ENCODE results near the gene SLC17A3.

The SLC17A3 gene, protein sequence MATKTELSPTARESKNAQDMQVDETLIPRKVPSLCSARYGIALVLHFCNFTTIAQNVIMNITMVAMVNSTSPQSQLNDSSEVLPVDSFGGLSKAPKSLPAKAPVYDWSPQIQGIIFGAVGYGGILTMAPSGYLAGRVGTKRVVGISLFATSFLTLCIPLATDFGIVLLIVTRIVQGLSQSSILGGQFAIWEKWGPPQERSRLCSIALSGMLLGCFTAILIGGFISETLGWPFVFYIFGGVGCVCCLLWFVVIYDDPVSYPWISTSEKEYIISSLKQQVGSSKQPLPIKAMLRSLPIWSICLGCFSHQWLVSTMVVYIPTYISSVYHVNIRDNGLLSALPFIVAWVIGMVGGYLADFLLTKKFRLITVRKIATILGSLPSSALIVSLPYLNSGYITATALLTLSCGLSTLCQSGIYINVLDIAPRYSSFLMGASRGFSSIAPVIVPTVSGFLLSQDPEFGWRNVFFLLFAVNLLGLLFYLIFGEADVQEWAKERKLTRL

GRCh38 chr6:25874118-25874517, at the start of gene SLC17A3:
Gene SLC17A3, minus strand, starts transcription at chr6:25874243. Its CDS starts 5,856 bp downstream, at chr6:25868387.
- H3K4me3 ChIP-seq (ENCODE audit: low read depth, low read length), result no peak within 1 kb of the TSS

DNA sequence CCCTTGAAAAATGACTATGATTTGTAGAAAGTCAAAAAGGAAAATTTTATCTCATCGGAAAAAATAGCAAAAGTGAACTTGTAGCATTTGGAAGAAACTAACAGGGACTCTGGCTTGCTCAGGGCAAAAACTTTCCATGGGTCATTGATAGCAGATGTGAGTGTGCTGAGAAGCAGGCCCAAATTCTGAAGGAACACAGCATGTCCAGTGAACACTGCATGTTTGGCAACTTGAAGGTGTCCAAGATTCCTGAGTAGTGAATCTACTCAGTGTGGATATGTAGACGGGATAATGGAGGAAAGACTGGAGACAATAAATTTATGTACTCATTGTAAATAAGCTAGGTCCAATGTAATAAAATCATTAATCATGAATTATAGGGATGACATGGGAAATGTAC, 48.3 kb upstream of the SLC17A3 start:
- H3K4me3 ChIP-seq (ENCODE audit: low read depth, low read length), result no peak overlapping the region

GRCh38 chr6:25921525-25922203, 47.6 kb upstream of the SLC17A3 start:
- H3K4me3 ChIP-seq (ENCODE audit: low read depth, low read length), result no peak overlapping the region

GRCh38 chr6:25919657-25920056, 45.6 kb upstream of the SLC17A3 start:
- no peak overlapping the region for H3K4me3 ChIP-seq (ENCODE audit: low read depth, low read length)

GRCh38 chr6:25918083-25918683, 44.1 kb upstream of the SLC17A3 start:
- no peak overlapping the region for H3K4me3 ChIP-seq (ENCODE audit: low read depth, low read length)

DNA sequence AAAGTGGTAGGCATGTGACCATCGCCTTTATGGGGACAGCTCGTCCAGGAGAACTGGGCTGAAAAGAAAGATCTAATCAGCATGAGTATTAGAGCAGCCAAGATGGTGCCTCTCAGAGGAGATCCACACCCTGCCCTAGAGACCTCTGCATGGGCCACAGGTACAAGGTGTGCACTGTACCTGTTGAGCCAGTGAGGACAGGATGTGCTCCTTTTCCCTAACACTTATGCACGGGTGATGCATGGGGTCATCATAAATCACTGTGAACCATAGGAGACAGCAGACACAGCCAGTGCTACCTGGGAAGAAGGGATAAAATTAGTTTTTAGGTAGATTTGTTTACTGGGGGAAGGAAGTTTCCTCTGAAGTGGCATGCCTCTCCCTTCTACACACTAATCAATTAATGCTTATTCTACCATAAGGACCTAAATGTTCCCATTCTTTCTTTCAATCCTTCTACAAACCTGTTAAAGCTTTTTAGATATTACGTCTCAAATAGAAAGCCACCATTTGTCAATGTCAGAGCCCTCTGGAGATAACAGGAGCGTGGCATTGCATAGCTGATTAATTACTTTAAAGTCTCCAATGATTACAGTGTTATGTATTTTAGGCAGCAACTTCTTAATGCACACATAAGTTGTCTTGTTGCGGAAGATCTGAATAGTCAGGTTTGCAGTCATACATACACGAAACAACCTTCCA, 42.9 kb upstream of the SLC17A3 start:
- H3K4me3 ChIP-seq (ENCODE audit: low read depth, low read length), result no peak overlapping the region

GRCh38 chr6:25916330-25916729, 42.3 kb upstream of the SLC17A3 start:
- no peak overlapping the region for H3K4me3 ChIP-seq (ENCODE audit: low read depth, low read length)

- H3K4me3 ChIP-seq (ENCODE audit: low read depth, low read length), result no peak overlapping the region
Measured at GRCh38 chr6:25913741-25914140, 39.7 kb upstream of the SLC17A3 start.

GRCh38 chr6:25911351-25911750, 37.3 kb upstream of the SLC17A3 start:
- H3K4me3 ChIP-seq (ENCODE audit: low read depth, low read length), result no peak overlapping the region

- no peak overlapping the region for H3K4me3 ChIP-seq (ENCODE audit: low read depth, low read length)
Measured at GRCh38 chr6:25907475-25908014, 33.5 kb upstream of the SLC17A3 start.

GRCh38 chr6:25903467-25904099, 29.5 kb upstream of the SLC17A3 start:
- H3K4me3 ChIP-seq (ENCODE audit: low read depth, low read length), result no peak overlapping the region

DNA sequence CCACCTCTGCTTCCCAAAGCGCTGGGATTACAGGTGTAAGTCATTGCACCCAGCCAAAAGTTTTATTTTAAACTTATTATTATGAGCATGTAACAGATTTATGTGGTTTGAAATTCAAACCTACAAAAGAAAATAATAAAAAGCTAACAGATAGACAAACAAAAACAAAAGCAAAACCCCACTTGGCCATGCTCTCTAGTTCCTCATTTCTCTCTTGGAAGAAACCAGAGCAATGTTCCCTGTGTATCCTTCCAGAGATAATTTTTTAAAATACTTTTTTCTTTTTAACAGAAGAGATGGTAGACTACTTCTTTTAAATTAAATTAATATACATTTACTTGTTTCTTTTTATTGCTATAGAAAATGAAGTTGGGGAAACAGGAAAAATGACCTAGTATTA, 28.0 kb upstream of the SLC17A3 start:
- no peak overlapping the region for H3K4me3 ChIP-seq (ENCODE audit: low read depth, low read length)

- H3K4me3 ChIP-seq (ENCODE audit: low read depth, low read length), result no peak overlapping the region
Measured at GRCh38 chr6:25900843-25901242, 26.8 kb upstream of the SLC17A3 start.

DNA sequence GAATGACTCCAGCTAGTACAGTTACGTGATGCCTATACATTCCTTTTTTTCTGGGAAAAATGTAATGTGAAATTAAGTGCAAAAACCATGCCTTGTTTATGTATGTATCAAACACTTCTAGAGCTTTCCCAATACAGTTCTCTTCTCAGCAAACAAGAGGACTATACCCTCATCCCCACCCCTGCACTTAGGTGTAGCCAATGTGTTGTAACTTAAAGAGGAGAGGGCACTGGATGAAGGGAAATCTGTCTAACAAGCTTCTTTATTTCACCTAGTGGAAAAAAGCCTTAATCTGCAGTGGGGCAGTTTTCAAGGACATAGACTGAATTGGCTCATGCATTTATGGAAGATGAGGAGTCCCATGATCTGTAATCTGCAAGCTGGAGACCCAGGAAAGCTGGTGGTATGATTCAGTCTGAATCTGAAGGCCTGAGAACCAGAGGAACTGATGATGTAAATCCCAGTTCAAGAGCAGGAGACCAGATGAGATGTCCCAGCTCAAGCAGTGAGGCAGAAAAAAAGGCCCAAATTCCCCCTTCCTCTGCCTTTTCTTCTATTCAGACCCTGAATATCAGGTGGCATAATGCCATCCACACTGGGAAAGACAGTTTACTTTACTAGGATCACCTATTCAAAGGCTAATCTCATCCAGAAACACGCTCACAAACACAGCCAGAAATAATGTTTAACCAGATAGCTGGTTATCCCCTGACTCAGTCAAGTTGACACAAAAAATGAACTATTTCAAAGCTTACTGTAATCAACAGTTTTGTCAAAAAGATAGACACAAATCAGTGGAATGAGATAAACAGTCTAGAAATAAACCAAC, 25.8 kb upstream of the SLC17A3 start:
- H3K4me3 ChIP-seq (ENCODE audit: low read depth, low read length), result no peak overlapping the region

GRCh38 chr6:25899123-25899522, 25.1 kb upstream of the SLC17A3 start:
- no peak overlapping the region for H3K4me3 ChIP-seq (ENCODE audit: low read depth, low read length)

DNA sequence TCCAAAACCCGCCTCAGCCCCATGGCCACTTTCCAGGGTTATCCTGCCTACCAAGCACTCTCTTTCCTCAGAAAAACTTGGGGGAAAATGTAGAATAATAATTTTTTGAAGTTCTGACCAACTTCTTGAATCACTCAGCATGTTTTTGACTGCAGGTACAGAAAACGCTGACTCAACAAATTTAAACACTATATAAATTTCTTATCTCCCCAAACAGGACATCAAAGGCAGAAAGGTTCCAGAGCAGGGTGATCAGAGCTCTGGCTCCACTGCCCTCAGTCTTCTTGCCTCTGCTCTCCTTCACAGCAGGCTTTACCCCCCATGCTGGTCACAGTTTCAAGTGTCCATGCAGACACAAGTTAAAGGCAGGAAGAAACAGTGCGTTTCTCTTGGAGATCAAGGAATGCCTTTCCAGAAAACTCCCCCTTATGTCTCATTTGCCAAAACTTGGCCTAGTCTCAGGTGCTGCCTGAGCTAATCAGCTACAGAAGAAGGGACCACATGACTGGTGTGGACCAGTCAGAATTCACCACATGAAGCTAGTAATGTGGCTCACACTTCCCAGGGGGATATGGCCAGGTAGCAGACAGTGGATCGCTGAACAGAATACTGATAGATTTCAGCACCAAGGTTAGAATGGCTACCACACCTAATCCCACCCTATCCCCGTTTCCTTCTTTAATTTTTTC, 24.4 kb upstream of the SLC17A3 start:
- H3K4me3 ChIP-seq (ENCODE audit: low read depth, low read length), result no peak overlapping the region

DNA sequence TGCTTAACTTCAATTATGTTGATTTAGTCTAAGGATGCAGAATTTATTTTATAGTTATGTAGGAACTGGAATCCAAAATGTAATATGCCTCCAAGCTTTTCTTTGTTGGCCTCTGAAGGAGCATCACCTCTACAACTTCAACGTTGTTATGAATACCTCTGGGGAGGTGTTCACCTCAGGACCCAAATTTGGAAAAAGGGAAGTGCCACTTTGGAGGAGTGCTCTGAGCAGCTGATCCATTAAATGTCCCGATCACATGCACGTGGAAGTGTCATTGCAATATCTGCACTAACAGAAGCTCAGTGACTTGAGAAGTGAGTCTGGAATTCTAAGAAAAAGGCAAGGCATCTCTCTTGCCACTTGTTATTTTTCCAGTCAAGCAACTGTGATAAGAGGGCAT, 22.2 kb upstream of the SLC17A3 start:
- H3K4me3 ChIP-seq (ENCODE audit: low read depth, low read length), result no peak overlapping the region

DNA sequence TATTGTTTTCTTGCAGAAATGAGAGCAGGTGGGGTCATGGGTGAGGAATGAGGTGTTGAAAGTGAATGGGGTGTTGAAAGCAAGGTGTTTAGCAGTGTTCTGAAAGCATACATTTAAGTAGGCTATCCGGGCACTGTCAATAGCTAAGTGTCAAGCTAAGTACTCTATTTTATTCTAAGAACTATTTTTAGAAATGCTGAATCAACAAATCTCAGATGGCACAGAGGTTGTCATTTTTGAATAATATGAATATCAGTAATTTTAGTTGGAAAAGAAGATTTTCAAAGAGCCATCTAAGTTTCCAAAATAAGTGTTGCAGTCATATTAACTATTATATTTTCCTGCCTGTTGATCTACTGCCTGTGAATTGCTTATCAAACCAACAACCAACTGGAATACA, 21.7 kb upstream of the SLC17A3 start:
- no peak overlapping the region for H3K4me3 ChIP-seq (ENCODE audit: low read depth, low read length)

- no peak overlapping the region for H3K4me3 ChIP-seq (ENCODE audit: low read depth, low read length)
Measured at GRCh38 chr6:25893778-25894177, 19.7 kb upstream of the SLC17A3 start.
